ENCODE data around the gene CDK5R2.
"Not testable (repeated sequence)": the region's sequence is repeated elsewhere in the genome, so short reads cannot be mapped to it uniquely, and the experiment has no call there.

DNA sequence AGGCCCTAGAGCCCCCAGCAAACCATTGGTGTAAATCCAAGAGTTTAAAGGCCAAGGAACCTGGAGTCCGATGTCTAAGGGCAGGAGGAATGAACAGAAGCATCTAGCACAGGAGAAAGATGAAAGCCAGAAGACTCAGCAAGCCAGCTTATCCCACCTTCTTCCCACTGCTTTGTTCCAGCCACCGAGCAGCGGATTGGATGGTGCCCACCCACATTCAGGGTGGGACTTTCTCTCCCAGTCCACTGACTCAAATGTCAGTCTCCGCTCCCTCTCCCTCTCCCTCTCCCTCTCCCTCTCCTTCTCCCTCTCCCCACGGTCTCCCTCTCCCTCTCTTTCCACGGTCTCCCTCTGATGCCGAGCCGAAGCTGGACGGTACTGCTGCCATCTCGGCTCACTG, 29.0 kb upstream of the CDK5R2 start:
- TF ChIP-seq, protein P1, sequence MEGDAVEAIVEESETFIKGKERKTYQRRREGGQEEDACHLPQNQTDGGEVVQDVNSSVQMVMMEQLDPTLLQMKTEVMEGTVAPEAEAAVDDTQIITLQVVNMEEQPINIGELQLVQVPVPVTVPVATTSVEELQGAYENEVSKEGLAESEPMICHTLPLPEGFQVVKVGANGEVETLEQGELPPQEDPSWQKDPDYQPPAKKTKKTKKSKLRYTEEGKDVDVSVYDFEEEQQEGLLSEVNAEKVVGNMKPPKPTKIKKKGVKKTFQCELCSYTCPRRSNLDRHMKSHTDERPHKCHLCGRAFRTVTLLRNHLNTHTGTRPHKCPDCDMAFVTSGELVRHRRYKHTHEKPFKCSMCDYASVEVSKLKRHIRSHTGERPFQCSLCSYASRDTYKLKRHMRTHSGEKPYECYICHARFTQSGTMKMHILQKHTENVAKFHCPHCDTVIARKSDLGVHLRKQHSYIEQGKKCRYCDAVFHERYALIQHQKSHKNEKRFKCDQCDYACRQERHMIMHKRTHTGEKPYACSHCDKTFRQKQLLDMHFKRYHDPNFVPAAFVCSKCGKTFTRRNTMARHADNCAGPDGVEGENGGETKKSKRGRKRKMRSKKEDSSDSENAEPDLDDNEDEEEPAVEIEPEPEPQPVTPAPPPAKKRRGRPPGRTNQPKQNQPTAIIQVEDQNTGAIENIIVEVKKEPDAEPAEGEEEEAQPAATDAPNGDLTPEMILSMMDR (IDR thresholded peaks at IDR 0.05) = not testable (repeated sequence)
- TF ChIP-seq EP300 (IDR thresholded peaks at IDR 0.05) = not testable (repeated sequence)

Measured in upper lobe of left lung (tissue), 4 donors.